Mucosa of descending colon (tissue), 3 donors: Measurements from ENCODE around the gene MCOLN1. TPM values are rescaled to one million over a fixed set of nuclear protein-coding genes. Genes with fewer than 3 reads are reported as not detected.

Source experiments
- ATAC-seq: fragments of 200-7000 bp; cut with Tn5 transposase; one replicate; pipeline ENCODE4 v1.9.1; 2020; ENCODE audit warnings: mild to moderate bottlenecking, moderate library complexity
- DNase-seq, 3 donors: peaks; one replicate each; pipeline ENCODE4 v3.0.0-alpha.2; 2020
- H3K36me3 ChIP-seq: fragments of 200-600 bp; one replicate; pipeline ENCODE4 v1.8.0; 2021; ENCODE audit warnings: low read depth, mild to moderate bottlenecking
- H3K4me1 ChIP-seq: fragments of 200-600 bp; one replicate; pipeline ENCODE4 v1.8.0; 2021; ENCODE audit warnings: low read depth, mild to moderate bottlenecking
- H3K4me3 ChIP-seq: fragments of 200-600 bp; one replicate; pipeline ENCODE4 v1.8.0; 2021; ENCODE audit warnings: mild to moderate bottlenecking
- H3K9me3 ChIP-seq: fragments of 200-600 bp; one replicate; pipeline ENCODE4 v1.8.0; 2021; ENCODE audit warnings: mild to moderate bottlenecking
- CTCF ChIP-seq: fragments of 200-600 bp; IDR thresholded peaks from one replicate; pipeline ENCODE4 v1.8.0; 2022; ENCODE audit warnings: antibody characterized with exemption, mild to moderate bottlenecking
- intact Hi-C, 2 donors: fragments of 100-400 bp; cut with DNase I in 1 of 2; cut with micrococcal nuclease in 1 of 2; formaldehyde crosslinking; loops; one replicate each; pipeline versions ENCODE4 v1.11.0 to v1.11.1; 2022; cut with DNase I, micrococcal nuclease
- total RNA-seq, 3 donors: library from RNA; stranded (reverse); fragmentation: NEBNext Ultra II Directional in 2 of 3; extraction: Animal tissue kit (Norgen Biotek cat#: 25700) in 2 of 3; gene quantifications; one replicate each; pipeline versions ENCODE4 v1.2.1 to v1.2.4, GENCODE V29; 2021 to 2023
- donor health status: DM: no; HTN: no; CAD: no; lungs with moderate emphysema.
- donor health status: DM: no; HTN: no; CAD: no.
- donor health status: DM: no; HTN: yes; CAD: no.

MCOLN1 gene
- total RNA-seq, 3 donors from 2014 or later = 29.5 to 40.1 (median 31.7) TPM

- no peak for DNase-seq
- intact Hi-C loops = no loop called here
- Histone ChIP-seq H3K4me3 (no peak overlapping the region), H3K9me3 (no peaks in the 10 kb centered on the region), H3K36me3 (no peaks in the 10 kb centered on the region), H3K4me1 (peaks cover 6% of the 10 kb centered on the region)
- ATAC-seq = no peak
- TF ChIP-seq CTCF = no peak
Measured at GRCh38 chr19:7539827-7540425, 17.5 kb downstream of the MCOLN1 start.

- H3K4me3 ChIP-seq = no peak overlapping the region
- intact Hi-C loops = no loop called here
- H3K9me3 ChIP-seq = no peaks in the 10 kb centered on the region
- peak; percentile 10 for ATAC-seq
- peaks cover 5% of the 10 kb centered on the region for H3K4me1 ChIP-seq
- TF ChIP-seq CTCF = no peak
- H3K36me3 ChIP-seq = no peaks in the 10 kb centered on the region
- no peak for DNase-seq
Measured at GRCh38 chr19:7540761-7541474, 18.5 kb downstream of the MCOLN1 start.

GRCh38 chr19:7541475-7541824 lies 19.0 kb downstream of the MCOLN1 start:
- no peaks in the 10 kb centered on the region for H3K36me3 ChIP-seq
- no peak for ATAC-seq
- no peak overlapping the region for H3K4me3 ChIP-seq
- no peaks in the 10 kb centered on the region for H3K9me3 ChIP-seq
- no peak for TF ChIP-seq CTCF
- DNase-seq = no peak
- intact Hi-C loops = no loop called here
- peaks cover 6% of the 10 kb centered on the region for H3K4me1 ChIP-seq

- TF ChIP-seq CTCF = no peak
- intact Hi-C loops = no loop called here
- no peak for DNase-seq
- Histone ChIP-seq H3K4me3 (no peak overlapping the region), H3K9me3 (no peaks in the 10 kb centered on the region), H3K4me1 (peaks cover 5% of the 10 kb centered on the region), H3K36me3 (no peaks in the 10 kb centered on the region)
- ATAC-seq = no peak
Measured at GRCh38 chr19:7541828-7542443, 19.5 kb downstream of the MCOLN1 start.

GRCh38 chr19:7542556-7543348 lies 20.3 kb downstream of the MCOLN1 start:
- TF ChIP-seq CTCF = no peak

More at GRCh38 chr19:7542556-7543348, 20.3 kb downstream of the MCOLN1 start:
- Histone ChIP-seq H3K4me3 (no peak overlapping the region), H3K36me3 (no peaks in the 10 kb centered on the region), H3K4me1 (peaks cover 5% of the 10 kb centered on the region), H3K9me3 (no peaks in the 10 kb centered on the region)
- ATAC-seq (no peak), DNase-seq (no peak)
- intact Hi-C loops = no loop called here
